ENCODE measurements around the gene PITPNM1.

- TF ChIP-seq CTCF (IDR thresholded peaks at IDR 0.05) = no peak
- TF ChIP-seq POLR2A (IDR thresholded peaks at IDR 0.05) = no peak
Observed at GRCh38 chr11:67544616-67545242, 39.6 kb upstream of the PITPNM1 start.
